ENCODE measurements around the gene PLCB4. TPM values are rescaled to one million over a fixed set of nuclear protein-coding genes. Genes with fewer than 3 reads are reported as not detected.

The PLCB4 gene
- total RNA-seq, 1 experiment from 2014 or later, result 10.1 TPM

GRCh38 chr20:9294041-9294440, 225.2 kb downstream of the PLCB4 start:
- Histone ChIP-seq H3T11ph (ENCODE audit: low read length) (no peak overlapping the region), H3K79me1 (ENCODE audit: insufficient read depth, low read depth, low read length, poor library complexity, severe bottlenecking) (no peaks in the 10 kb centered on the region), H2BK20ac (ENCODE audit: low read depth, low read length, poor library complexity, severe bottlenecking) (no peak overlapping the region), H2BK12ac (ENCODE audit: insufficient read length, low read depth, low read length) (no peak overlapping the region), H3K27ac (ENCODE audit: insufficient read length, low read depth, low read length) (no peak overlapping the region), H3K14ac (ENCODE audit: insufficient read depth, low read length) (no peak overlapping the region), H4K8ac (replicated peaks; ENCODE audit: insufficient read length, low read depth, low read length) (no peak overlapping the region), H3K18ac (ENCODE audit: insufficient read length, low read depth, low read length) (no peak overlapping the region), H3K79me2 (ENCODE audit: insufficient read depth, low read length) (no peaks in the 10 kb centered on the region), H3K4me1 (ENCODE audit: insufficient read depth, low read length) (no peaks in the 10 kb centered on the region), H3K4me2 (ENCODE audit: insufficient read depth, insufficient read length, low read length) (no peak overlapping the region), H3K4ac (ENCODE audit: low read depth, low read length) (no peak overlapping the region), H4K91ac (ENCODE audit: insufficient read length, low read depth, low read length) (no peak overlapping the region), H3K9me3 (ENCODE audit: control insufficient read depth, low read depth, low read length) (no peaks in the 10 kb centered on the region), H2BK5ac (ENCODE audit: insufficient read length, low read length) (no peak overlapping the region), H2BK15ac (ENCODE audit: low read depth, low read length) (no peak overlapping the region), H2AK5ac (ENCODE audit: insufficient read length, low read length) (no peak overlapping the region), H3K9ac (ENCODE audit: extremely low read depth, insufficient read length, low read length) (no peak overlapping the region), H2AFZ (ENCODE audit: low read length) (no peak overlapping the region), H3K23me2 (ENCODE audit: insufficient read length, low read depth, low read length, poor library complexity, severe bottlenecking) (no peaks in the 10 kb centered on the region), H3K56ac (ENCODE audit: insufficient read length, low read depth, low read length) (no peak overlapping the region), H4K5ac (ENCODE audit: insufficient read length, low read depth, low read length) (no peak overlapping the region), H3K23ac (ENCODE audit: insufficient read length, low read depth, low read length) (no peak overlapping the region), H2BK120ac (ENCODE audit: low read depth, low read length, poor library complexity, severe bottlenecking) (no peak overlapping the region), H3K27me3 (ENCODE audit: insufficient read depth, low read length) (no peaks in the 10 kb centered on the region), H4K20me1 (ENCODE audit: control insufficient read depth, insufficient read depth, insufficient read length) (no peaks in the 10 kb centered on the region)
- H3K4me3 Mint-ChIP-seq, result no peak overlapping the region
- H3K4me1 Mint-ChIP-seq, result no peaks in the 10 kb centered on the region
- peaks cover 3 to 4% (median 4%) of the 10 kb centered on the region in 3 experiments; a peak in 5 of 7 replicates for H3K36me3 Mint-ChIP-seq (ENCODE audit: insufficient read depth in 1 of 3, low read depth in 3 of 3)
- no peak overlapping the region; a peak in 1 of 7 replicates for H3K27ac Mint-ChIP-seq
- peaks cover 0 to 4% of the 10 kb centered on the region in 2 experiments; a peak in 1 of 5 replicates for H3K9me3 Mint-ChIP-seq
- no peak for DNase-seq
- no peaks in the 10 kb centered on the region for H3K27me3 Mint-ChIP-seq (ENCODE audit: low read depth)
- TF ChIP-seq, protein P1, sequence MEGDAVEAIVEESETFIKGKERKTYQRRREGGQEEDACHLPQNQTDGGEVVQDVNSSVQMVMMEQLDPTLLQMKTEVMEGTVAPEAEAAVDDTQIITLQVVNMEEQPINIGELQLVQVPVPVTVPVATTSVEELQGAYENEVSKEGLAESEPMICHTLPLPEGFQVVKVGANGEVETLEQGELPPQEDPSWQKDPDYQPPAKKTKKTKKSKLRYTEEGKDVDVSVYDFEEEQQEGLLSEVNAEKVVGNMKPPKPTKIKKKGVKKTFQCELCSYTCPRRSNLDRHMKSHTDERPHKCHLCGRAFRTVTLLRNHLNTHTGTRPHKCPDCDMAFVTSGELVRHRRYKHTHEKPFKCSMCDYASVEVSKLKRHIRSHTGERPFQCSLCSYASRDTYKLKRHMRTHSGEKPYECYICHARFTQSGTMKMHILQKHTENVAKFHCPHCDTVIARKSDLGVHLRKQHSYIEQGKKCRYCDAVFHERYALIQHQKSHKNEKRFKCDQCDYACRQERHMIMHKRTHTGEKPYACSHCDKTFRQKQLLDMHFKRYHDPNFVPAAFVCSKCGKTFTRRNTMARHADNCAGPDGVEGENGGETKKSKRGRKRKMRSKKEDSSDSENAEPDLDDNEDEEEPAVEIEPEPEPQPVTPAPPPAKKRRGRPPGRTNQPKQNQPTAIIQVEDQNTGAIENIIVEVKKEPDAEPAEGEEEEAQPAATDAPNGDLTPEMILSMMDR (conservative IDR thresholded peaks at IDR 0.05), result no peak
